ENCODE measurements around the gene RRAGD. TPM values are rescaled to one million over a fixed set of nuclear protein-coding genes. Genes with fewer than 3 reads are reported as not detected.
A peak's percentile ranks its signal among the peaks of the same experiment; 100 is the strongest.

RRAGD gene
- total and polyA plus RNA-seq, 2 donors (not counting 1 experiment from before 2014, with no cell fraction given): 0.27 to 4.5 TPM

- DNase-seq: no peak
- H3K27ac Mint-ChIP-seq: no peak overlapping the region
- no peak overlapping the region for H3K4me3 Mint-ChIP-seq
- Histone ChIP-seq H3K4me2 (replicated peaks; ENCODE audit: low read depth, low read length, poor library complexity, severe bottlenecking) (no peak overlapping the region), H3K4me3 (ENCODE audit: control extremely low read depth in 1 of 5, extremely low read depth in 1 of 5, insufficient read depth in 1 of 5, low read depth in 2 of 5, low read length in 4 of 5) (no peak overlapping the region), H3K79me2 (ENCODE audit: control insufficient read depth, insufficient read depth, low read length) (no peaks in the 10 kb centered on the region), H3K9me3 (ENCODE audit: control extremely low read depth in 1 of 3, control insufficient read depth in 2 of 3, insufficient read depth in 1 of 3, low read length in 2 of 3) (peaks cover 2 to 8% (median 7%) of the 10 kb centered on the region in 3 donors), H3K27me3 (replicated peaks in 1 of 4; ENCODE audit: control extremely low read depth in 1 of 4, control insufficient read depth in 3 of 4, insufficient read depth in 4 of 4, low read length in 3 of 4) (peaks cover 0 to 15% (median 9%) of the 10 kb centered on the region in 4 experiments), H3K9ac (ENCODE audit: low read length) (no peak overlapping the region), H3K36me3 (replicated peaks in 1 of 2; ENCODE audit: control extremely low read depth in 1 of 2, control insufficient read depth in 1 of 2, extremely low read depth in 1 of 2, insufficient read depth in 2 of 2, low read length in 1 of 2) (no peaks in the 10 kb centered on the region), H3K27ac (ENCODE audit: low read length in 2 of 2) (no peak overlapping the region), H2AFZ (ENCODE audit: insufficient read depth, low read depth, low read length, poor library complexity, severe bottlenecking) (no peak overlapping the region), H4K20me1 (ENCODE audit: control insufficient read depth, insufficient read depth, low read length, poor library complexity, severe bottlenecking) (no peaks in the 10 kb centered on the region), H3K4me1 (ENCODE audit: control insufficient read depth in 2 of 2, insufficient read depth in 2 of 2, low read length in 2 of 2) (peaks cover 12 to 14% of the 10 kb centered on the region in 2 donors)
- H3K4me1 Mint-ChIP-seq: peaks cover 13% of the 10 kb centered on the region
- ChIA-PET CTCF (interaction anchor here (1.9 kb wide), 1 partner anchor 17 kb away, joined by 6 read pairs; no protein-coding TSS in a partner anchor), POLR2A (no interaction called here)
- TF ChIP-seq EZH2 (IDR thresholded peaks at IDR 0.05; ENCODE audit: borderline replicate concordance, insufficient read depth, low read depth, low read length, poor library complexity, severe bottlenecking) (no peak), CTCF (IDR thresholded peaks at IDR 0.05) (no peak)
- intact Hi-C loops (cut with micrococcal nuclease): no loop called here
- WGBS (ENCODE audit: insufficient coverage): 100% methylated on average over 2 of the region's 6 CpGs
- ATAC-seq (ENCODE audit: low read depth): no peak
- H3K27me3 Mint-ChIP-seq: peaks cover 16% of the 10 kb centered on the region
- H3K9me3 Mint-ChIP-seq (ENCODE audit: insufficient read depth): peaks cover 5% of the 10 kb centered on the region
These were observed 23.2 kb downstream of the RRAGD start for GRCh38 chr6:89388846-89389245.

- Histone ChIP-seq H3K4me2 (replicated peaks; ENCODE audit: low read depth, low read length, poor library complexity, severe bottlenecking) (peak overlapping the region; percentile 6), H3K79me2 (ENCODE audit: control insufficient read depth, insufficient read depth, low read length) (no peaks in the 10 kb centered on the region), H3K4me3 (ENCODE audit: control extremely low read depth in 1 of 5, extremely low read depth in 1 of 5, insufficient read depth in 1 of 5, low read depth in 2 of 5, low read length in 4 of 5) (no peak overlapping the region), H3K36me3 (replicated peaks in 1 of 2; ENCODE audit: control extremely low read depth in 1 of 2, control insufficient read depth in 1 of 2, extremely low read depth in 1 of 2, insufficient read depth in 2 of 2, low read length in 1 of 2) (no peaks in the 10 kb centered on the region), H2AFZ (ENCODE audit: insufficient read depth, low read depth, low read length, poor library complexity, severe bottlenecking) (no peak overlapping the region), H4K20me1 (ENCODE audit: control insufficient read depth, insufficient read depth, low read length, poor library complexity, severe bottlenecking) (no peaks in the 10 kb centered on the region), H3K4me1 (ENCODE audit: control insufficient read depth in 2 of 2, insufficient read depth in 2 of 2, low read length in 2 of 2) (peaks cover 12 to 14% of the 10 kb centered on the region in 2 donors), H3K9me3 (ENCODE audit: control extremely low read depth in 1 of 3, control insufficient read depth in 2 of 3, insufficient read depth in 1 of 3, low read length in 2 of 3) (peaks cover 0 to 4% (median 0%) of the 10 kb centered on the region in 3 donors), H3K9ac (ENCODE audit: low read length) (no peak overlapping the region), H3K27ac (ENCODE audit: low read length in 2 of 2) (no peak overlapping the region), H3K27me3 (replicated peaks in 1 of 4; ENCODE audit: control extremely low read depth in 1 of 4, control insufficient read depth in 3 of 4, insufficient read depth in 4 of 4, low read length in 3 of 4) (peaks cover 0 to 15% (median 9%) of the 10 kb centered on the region in 4 experiments)
- peak; percentile 53 for DNase-seq
- CTCF ChIA-PET: interaction anchor here (1.4 kb wide), 1 partner anchor 16 kb away, joined by 5 read pairs; no protein-coding TSS in a partner anchor
- H3K27me3 Mint-ChIP-seq: peaks cover 16% of the 10 kb centered on the region
- intact Hi-C loops (cut with micrococcal nuclease): no loop called here
- no peaks in the 10 kb centered on the region for H3K9me3 Mint-ChIP-seq (ENCODE audit: insufficient read depth)
- 71% methylated on average over 5 of the region's 9 CpGs for WGBS (ENCODE audit: insufficient coverage)
- peak overlapping the region; percentile 50 for H3K4me3 Mint-ChIP-seq
- H3K4me1 Mint-ChIP-seq: peaks cover 13% of the 10 kb centered on the region
- peak overlapping the region; percentile 29 for H3K27ac Mint-ChIP-seq
- peak; percentile 72 for ATAC-seq (ENCODE audit: low read depth)
- POLR2A ChIA-PET: no interaction called here
- TF ChIP-seq CTCF (IDR thresholded peaks at IDR 0.05) (no peak), EZH2 (IDR thresholded peaks at IDR 0.05; ENCODE audit: borderline replicate concordance, insufficient read depth, low read depth, low read length, poor library complexity, severe bottlenecking) (no peak)
These were observed 24.4 kb downstream of the RRAGD start for GRCh38 chr6:89387516-89388201.

Data from B cell (primary cell).